PFSK-1 (cell line): ENCODE results near the gene ADAMTS14.

Source experiments
- FOXP2 ChIP-seq: optimal IDR thresholded peaks from 2 replicates; pipeline ENCODE3; 2011; ENCODE audit warnings: borderline replicate concordance, control low read depth, inconsistent platforms; ENCODE audit not compliant: insufficient read depth; ENCODE audit errors: extremely low read length, extremely low read depth
- POLR2AphosphoS5 ChIP-seq: IDR thresholded peaks from 2 replicates; pipeline ENCODE4 v1.6.1; 2012; ENCODE audit warnings: low read depth, mild to moderate bottlenecking, control low read depth, low read length, moderate library complexity
- REST ChIP-seq, 2 experiments: IDR thresholded peaks; 2 replicates each; pipeline versions ENCODE4 v1.6.1 to v1.8.0; 2011 to 2012; ENCODE audit warnings: low read depth in 2 of 2, low read length in 2 of 2, control low read depth in 1 of 2, inconsistent platforms in 1 of 2, mild to moderate bottlenecking in 1 of 2, moderate library complexity in 1 of 2; ENCODE audit not compliant: insufficient read depth in 1 of 2
- SIN3A ChIP-seq: IDR thresholded peaks from 2 replicates; pipeline ENCODE4 v1.6.1; 2012; ENCODE audit warnings: mild to moderate bottlenecking, low read length, moderate library complexity, borderline replicate concordance; ENCODE audit not compliant: insufficient read depth
- TAF1 ChIP-seq: IDR thresholded peaks from 2 replicates; pipeline ENCODE4 v1.6.1; 2012; ENCODE audit warnings: low read length, control low read depth, borderline replicate concordance; ENCODE audit not compliant: insufficient read depth

Gene ADAMTS14

GRCh38 chr10:70660722-70661121 is 11.6 kb upstream of the ADAMTS14 start:
- no peak for TF ChIP-seq POLR2AphosphoS5
- no peak for TF ChIP-seq TAF1

GRCh38 chr10:70661623-70662361 is 10.5 kb upstream of the ADAMTS14 start:
- TF ChIP-seq REST (IDR thresholded peaks at IDR 0.05; ENCODE audit: insufficient read depth in 1 of 2, low read depth in 2 of 2, low read length in 2 of 2) (no peak), POLR2AphosphoS5 (no peak), TAF1 (no peak), SIN3A (no peak), FOXP2 (no peak)

GRCh38 chr10:70662362-70663220 is 9.7 kb upstream of the ADAMTS14 start:
- TF ChIP-seq POLR2AphosphoS5: no peak

- TF ChIP-seq FOXP2: no peak
- TF ChIP-seq SIN3A: no peak
- no peak for TF ChIP-seq TAF1
- no peak for TF ChIP-seq REST (IDR thresholded peaks at IDR 0.05; ENCODE audit: insufficient read depth in 1 of 2, low read depth in 2 of 2, low read length in 2 of 2)
- no peak for TF ChIP-seq POLR2AphosphoS5
Measured at GRCh38 chr10:70664702-70665195, 7.6 kb upstream of the ADAMTS14 start.

- TF ChIP-seq POLR2AphosphoS5 (no peak), TAF1 (no peak), FOXP2 (no peak), REST (IDR thresholded peaks at IDR 0.05; ENCODE audit: insufficient read depth in 1 of 2, low read depth in 2 of 2, low read length in 2 of 2) (no peak)
Measured at GRCh38 chr10:70666960-70667798, 5.1 kb upstream of the ADAMTS14 start.

GRCh38 chr10:70668454-70668970 is 3.8 kb upstream of the ADAMTS14 start:
- no peak for TF ChIP-seq SIN3A
- TF ChIP-seq FOXP2: no peak
- no peak for TF ChIP-seq POLR2AphosphoS5
